Uterus (tissue), 4 donors: ENCODE measurements around the gene ERN2. TPM values are rescaled to one million over a fixed set of nuclear protein-coding genes. Genes with fewer than 3 reads are reported as not detected.

Source experiments
- DNase-seq, 2 donors: peaks; one replicate each; pipeline ENCODE4 v3.0.0-alpha.2; 2019 to 2020
- H3K27ac ChIP-seq, 2 donors: fragments of 200-600 bp; sonication (generic); 1 replicate in 1 of 2; 2 replicates in 1 of 2; pipeline ENCODE4 v1.5.1; 2016 to 2018
- H3K27me3 ChIP-seq, 2 donors: fragments of 200-600 bp; sonication (generic); one replicate each; pipeline ENCODE4 v1.5.1; 2018 to 2019; ENCODE audit warnings: control low read depth in 1 of 2
- H3K36me3 ChIP-seq, 2 donors: fragments of 200-600 bp; sonication (generic); one replicate each; pipeline ENCODE4 v1.5.1; 2019; ENCODE audit warnings: control low read depth in 1 of 2
- H3K4me1 ChIP-seq, 2 donors: fragments of 200-600 bp; sonication (generic); one replicate each; pipeline ENCODE4 v1.5.1; 2018 to 2019; ENCODE audit warnings: control low read depth in 1 of 2
- H3K4me3 ChIP-seq, 2 donors: fragments of 200-600 bp; sonication (generic); 1 replicate in 1 of 2; 2 replicates in 1 of 2; pipeline ENCODE4 v1.5.1; 2018 to 2019; ENCODE audit warnings: mild to moderate bottlenecking in 1 of 2
- H3K9me3 ChIP-seq, 2 donors: fragments of 200-600 bp; sonication (generic); one replicate each; pipeline ENCODE4 v1.5.1; 2019; ENCODE audit warnings: control low read depth in 1 of 2
- POLR2A ChIP-seq, 2 donors: fragments of 450-650 bp; IDR thresholded peaks; one replicate each; pipeline ENCODE4 v1.6.1; 2016; ENCODE audit warnings: antibody characterized with exemption in 2 of 2, mild to moderate bottlenecking in 1 of 2, moderate library complexity in 1 of 2
- intact Hi-C: fragments of 100-400 bp; cut with DNase I; formaldehyde crosslinking; loops from one replicate; pipeline ENCODE4 v1.15.1; 2023; ENCODE audit warnings: low total_unique reads
- total RNA-seq, 4 donors: library from RNA; depleted of rRNA in 3 of 4; stranded (reverse); fragments of >200 nt in 3 of 4; gene quantifications; one replicate each; pipeline versions ENCODE4 v1.1.0 to v1.2.4, GENCODE V29; 2014 to 2023
- TF ChIP-seq, protein P1 (sequence below), 4 experiments: fragments of 200-600 bp in 2 of 4; fragments of 450-650 bp in 2 of 4; sonication (generic) in 2 of 4; IDR thresholded peaks; one replicate each; pipeline ENCODE4 v1.5.1; 2016 to 2019; ENCODE audit warnings: antibody characterized with exemption in 4 of 4, mild to moderate bottlenecking in 2 of 4, moderate library complexity in 1 of 4
- donor health status: DM: yes; HTN: yes; CAD: no.

ERN2 gene
- total RNA-seq, 4 donors from 2014 or later: 0.14 to 0.59 (median 0.26) TPM; not detected in 1

DNA sequence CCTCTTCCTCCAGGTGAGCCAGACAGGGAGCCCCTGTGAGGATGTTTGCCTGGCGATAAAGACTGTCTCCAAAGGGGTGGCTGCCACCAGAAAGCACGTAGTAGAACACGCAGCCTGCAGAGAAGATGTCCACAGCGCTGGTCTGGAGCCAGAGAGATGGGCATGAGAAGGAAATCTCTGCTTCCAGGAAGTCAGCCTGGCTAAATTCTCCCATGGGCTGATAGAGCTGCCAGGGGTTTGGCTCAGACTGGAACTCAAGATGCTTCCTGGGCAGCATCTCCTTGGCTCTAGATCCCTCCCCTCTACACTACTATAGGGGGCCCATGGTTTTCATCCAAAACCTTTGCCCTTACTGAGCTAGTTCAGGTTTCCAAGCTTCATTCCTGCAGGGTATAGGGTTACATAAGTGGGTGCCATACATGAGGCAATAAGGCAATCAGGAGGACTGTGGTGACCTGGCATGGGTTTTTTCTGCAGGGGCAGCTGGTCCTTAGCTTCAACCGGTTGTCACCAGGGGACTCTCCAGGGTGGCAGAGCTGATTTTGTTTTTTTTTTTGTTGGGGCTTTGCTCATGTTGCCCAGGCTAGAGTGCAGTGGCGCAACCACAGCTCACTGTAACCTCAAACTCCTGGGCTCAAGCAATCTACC is 20.7 kb downstream of the ERN2 start:
- Histone ChIP-seq H3K4me1 (no peaks in the 10 kb centered on the region), H3K27me3 (no peaks in the 10 kb centered on the region), H3K27ac (no peak overlapping the region), H3K36me3 (no peaks in the 10 kb centered on the region), H3K4me3 (no peak overlapping the region), H3K9me3 (no peaks in the 10 kb centered on the region)
- intact Hi-C loops: no loop called here
- no peak for DNase-seq
- TF ChIP-seq POLR2A (IDR thresholded peaks at IDR 0.05): no peak
- TF ChIP-seq, protein P1, sequence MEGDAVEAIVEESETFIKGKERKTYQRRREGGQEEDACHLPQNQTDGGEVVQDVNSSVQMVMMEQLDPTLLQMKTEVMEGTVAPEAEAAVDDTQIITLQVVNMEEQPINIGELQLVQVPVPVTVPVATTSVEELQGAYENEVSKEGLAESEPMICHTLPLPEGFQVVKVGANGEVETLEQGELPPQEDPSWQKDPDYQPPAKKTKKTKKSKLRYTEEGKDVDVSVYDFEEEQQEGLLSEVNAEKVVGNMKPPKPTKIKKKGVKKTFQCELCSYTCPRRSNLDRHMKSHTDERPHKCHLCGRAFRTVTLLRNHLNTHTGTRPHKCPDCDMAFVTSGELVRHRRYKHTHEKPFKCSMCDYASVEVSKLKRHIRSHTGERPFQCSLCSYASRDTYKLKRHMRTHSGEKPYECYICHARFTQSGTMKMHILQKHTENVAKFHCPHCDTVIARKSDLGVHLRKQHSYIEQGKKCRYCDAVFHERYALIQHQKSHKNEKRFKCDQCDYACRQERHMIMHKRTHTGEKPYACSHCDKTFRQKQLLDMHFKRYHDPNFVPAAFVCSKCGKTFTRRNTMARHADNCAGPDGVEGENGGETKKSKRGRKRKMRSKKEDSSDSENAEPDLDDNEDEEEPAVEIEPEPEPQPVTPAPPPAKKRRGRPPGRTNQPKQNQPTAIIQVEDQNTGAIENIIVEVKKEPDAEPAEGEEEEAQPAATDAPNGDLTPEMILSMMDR (IDR thresholded peaks at IDR 0.05): no peak

GRCh38 chr16:23691483-23692189 is 21.4 kb downstream of the ERN2 start:
- intact Hi-C loops: no loop called here
- no peaks in the 10 kb centered on the region for H3K27me3 ChIP-seq
- no peaks in the 10 kb centered on the region for H3K36me3 ChIP-seq
- no peak overlapping the region for H3K27ac ChIP-seq
- H3K9me3 ChIP-seq: no peaks in the 10 kb centered on the region
- no peak overlapping the region for H3K4me3 ChIP-seq
- no peak for DNase-seq
- no peaks in the 10 kb centered on the region for H3K4me1 ChIP-seq
- no peak for TF ChIP-seq POLR2A (IDR thresholded peaks at IDR 0.05)
- TF ChIP-seq, protein P1 (IDR thresholded peaks at IDR 0.05): no peak

DNA sequence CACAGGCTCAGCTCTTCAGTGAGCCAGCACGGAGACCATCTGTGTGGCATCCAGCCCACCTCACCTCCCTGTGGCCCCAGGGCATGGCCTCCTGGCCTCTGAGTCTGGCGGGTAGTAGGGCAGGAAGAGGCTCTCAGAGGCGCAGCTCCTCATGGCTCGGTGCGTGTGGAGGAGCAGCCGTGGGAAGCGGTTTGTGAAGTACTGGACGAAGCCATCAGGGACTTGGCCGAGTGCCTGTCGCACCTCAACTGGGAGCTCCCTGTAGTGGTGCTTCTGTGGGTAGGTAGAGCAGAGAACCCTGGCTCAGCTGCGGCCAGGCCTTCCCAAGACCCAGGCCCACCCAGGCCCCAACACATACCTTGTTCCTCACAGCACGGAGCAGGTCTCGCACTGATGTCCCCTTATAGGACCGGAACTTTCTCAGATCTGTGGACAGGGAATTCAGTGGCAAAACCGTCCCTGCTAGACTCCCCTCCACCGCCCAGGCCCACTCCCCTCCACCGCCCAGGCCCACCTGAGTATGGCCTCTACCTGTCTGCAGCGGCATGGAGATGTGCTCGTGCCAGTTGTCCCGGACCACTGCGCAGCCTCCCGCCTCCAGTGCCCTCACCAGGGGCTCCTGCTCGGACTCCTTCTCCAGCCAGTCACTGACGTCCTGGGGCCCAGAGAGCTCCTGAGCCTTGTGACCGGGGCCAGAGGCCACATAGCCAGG is 22.1 kb downstream of the ERN2 start:
- no peak overlapping the region for H3K27ac ChIP-seq
- H3K4me1 ChIP-seq: no peaks in the 10 kb centered on the region
- H3K4me3 ChIP-seq: no peak overlapping the region
- H3K27me3 ChIP-seq: no peaks in the 10 kb centered on the region
- no peak for DNase-seq
- intact Hi-C loops: no loop called here
- H3K36me3 ChIP-seq: no peaks in the 10 kb centered on the region
- TF ChIP-seq, protein P1 (IDR thresholded peaks at IDR 0.05): no peak
- no peak for TF ChIP-seq POLR2A (IDR thresholded peaks at IDR 0.05)
- H3K9me3 ChIP-seq: no peaks in the 10 kb centered on the region

- TF ChIP-seq, protein P1 (IDR thresholded peaks at IDR 0.05): no peak
- no peak for TF ChIP-seq POLR2A (IDR thresholded peaks at IDR 0.05)
- DNase-seq: no peak
- intact Hi-C loops: no loop called here
- no peaks in the 10 kb centered on the region for H3K36me3 ChIP-seq
- H3K9me3 ChIP-seq: no peaks in the 10 kb centered on the region
- no peaks in the 10 kb centered on the region for H3K27me3 ChIP-seq
- H3K4me3 ChIP-seq: no peak overlapping the region
- H3K27ac ChIP-seq: no peak overlapping the region
- H3K4me1 ChIP-seq: no peaks in the 10 kb centered on the region
Observed at GRCh38 chr16:23689442-23690187, 23.4 kb downstream of the ERN2 start.
